Stimulated activated CD8-positive, alpha-beta memory T cell treated with anti-CD3 and anti-CD28 coated beads, Interleukin-4, amount 100 ng/mL, for 48 hours (primary cell): ENCODE data around the gene ELMO3.

ENCODE experiments used
- DNase-seq: peaks from one replicate; pipeline ENCODE4 v3.0.0-alpha.2; 2020

Gene ELMO3

GRCh38 chr16:67244387-67245185 is 45.7 kb downstream of the ELMO3 start:
- DNase-seq: peak; percentile 85

- no peak for DNase-seq
These were observed 46.3 kb downstream of the ELMO3 start for GRCh38 chr16:67245186-67245585.

- no peak for DNase-seq
These were observed 46.7 kb downstream of the ELMO3 start for GRCh38 chr16:67245674-67246080.

GRCh38 chr16:67246081-67246755 is 47.3 kb downstream of the ELMO3 start:
- peak; percentile 78 for DNase-seq

- DNase-seq: peak; percentile 39
These were observed 47.8 kb downstream of the ELMO3 start for GRCh38 chr16:67246756-67247191.

- peak; percentile 100 for DNase-seq
These were observed 48.5 kb downstream of the ELMO3 start, which contains the start of gene FHOD1 for GRCh38 chr16:67247192-67248072. Gene FHOD1 (minus strand): TSS chr16:67247481. CDS start chr16:67247410, 71 bp downstream.

- DNase-seq: no peak
These were observed 49.1 kb downstream of the ELMO3 start for GRCh38 chr16:67248073-67248400.

- peak; percentile 56 for DNase-seq
These were observed 49.7 kb downstream of the ELMO3 start, which contains the start of gene SLC9A5 for GRCh38 chr16:67248401-67249177. Gene SLC9A5 (plus strand): TSS chr16:67248979. CDS start chr16:67249015, 36 bp downstream.

GRCh38 chr16:67249178-67250044 is 50.5 kb downstream of the ELMO3 start:
- no peak for DNase-seq

GRCh38 chr16:67250045-67250327 is 51.1 kb downstream of the ELMO3 start:
- no peak for DNase-seq

- no peak for DNase-seq
These were observed 53.9 kb downstream of the ELMO3 start for GRCh38 chr16:67252609-67253497.
